ENCODE measurements around the gene MYBPC3.

DNA sequence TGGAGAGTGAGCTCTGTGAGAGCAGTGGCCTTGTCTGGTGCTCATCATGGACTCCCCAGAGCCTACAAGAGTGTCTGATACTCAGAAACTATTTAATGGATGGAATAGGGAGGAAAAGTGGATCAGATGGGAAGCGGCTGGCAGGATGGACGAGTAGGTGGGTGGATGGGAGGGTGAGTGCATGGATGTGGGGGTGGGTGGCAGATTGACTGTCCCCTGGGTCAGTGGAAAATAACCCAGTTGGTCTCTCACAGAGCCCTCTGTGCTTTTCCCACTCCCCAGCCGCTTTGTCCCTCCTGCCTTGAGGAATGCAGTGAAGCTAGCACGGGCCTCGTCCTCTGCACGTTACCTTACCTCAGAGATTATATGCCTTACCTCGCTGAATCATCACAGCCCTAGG, 19.9 kb upstream of the MYBPC3 start:
- TF ChIP-seq POLR2A (IDR thresholded peaks at IDR 0.05; ENCODE audit: low read depth), result no peak
- TF ChIP-seq EP300 (IDR thresholded peaks at IDR 0.05), result no peak
- TF ChIP-seq, protein P1, sequence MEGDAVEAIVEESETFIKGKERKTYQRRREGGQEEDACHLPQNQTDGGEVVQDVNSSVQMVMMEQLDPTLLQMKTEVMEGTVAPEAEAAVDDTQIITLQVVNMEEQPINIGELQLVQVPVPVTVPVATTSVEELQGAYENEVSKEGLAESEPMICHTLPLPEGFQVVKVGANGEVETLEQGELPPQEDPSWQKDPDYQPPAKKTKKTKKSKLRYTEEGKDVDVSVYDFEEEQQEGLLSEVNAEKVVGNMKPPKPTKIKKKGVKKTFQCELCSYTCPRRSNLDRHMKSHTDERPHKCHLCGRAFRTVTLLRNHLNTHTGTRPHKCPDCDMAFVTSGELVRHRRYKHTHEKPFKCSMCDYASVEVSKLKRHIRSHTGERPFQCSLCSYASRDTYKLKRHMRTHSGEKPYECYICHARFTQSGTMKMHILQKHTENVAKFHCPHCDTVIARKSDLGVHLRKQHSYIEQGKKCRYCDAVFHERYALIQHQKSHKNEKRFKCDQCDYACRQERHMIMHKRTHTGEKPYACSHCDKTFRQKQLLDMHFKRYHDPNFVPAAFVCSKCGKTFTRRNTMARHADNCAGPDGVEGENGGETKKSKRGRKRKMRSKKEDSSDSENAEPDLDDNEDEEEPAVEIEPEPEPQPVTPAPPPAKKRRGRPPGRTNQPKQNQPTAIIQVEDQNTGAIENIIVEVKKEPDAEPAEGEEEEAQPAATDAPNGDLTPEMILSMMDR (IDR thresholded peaks at IDR 0.05), result no peak
- no peak for TF ChIP-seq POLR2AphosphoS5 (IDR thresholded peaks at IDR 0.05)
